Measurements from ENCODE around the gene ZNF837.

- TF ChIP-seq CTCF (IDR thresholded peaks at IDR 0.05; ENCODE audit: low read length) (no peak), EZH2phosphoT487 (IDR thresholded peaks at IDR 0.05; ENCODE audit: low read length) (no peak), EZH2 (optimal IDR thresholded peaks at IDR 0.05; ENCODE audit: low read depth, low read length) (no peak)
Measured at GRCh38 chr19:58400316-58400915, 19.6 kb upstream of the ZNF837 start.
